GM19238 (cell line): Measurements from ENCODE around the gene PXDN.
"Not testable (repeated sequence)": the region's sequence is repeated elsewhere in the genome, so short reads cannot be mapped to it uniquely, and the experiment has no call there.

Source experiments
- DNase-seq: peaks from one replicate; pipeline ENCODE4 v3.0.0; 2011; ENCODE audit warnings: low spot score; ENCODE audit not compliant: insufficient read length

Gene PXDN

GRCh38 chr2:1741851-1742250 is 2.5 kb downstream of the PXDN start:
- no peak for DNase-seq

DNA sequence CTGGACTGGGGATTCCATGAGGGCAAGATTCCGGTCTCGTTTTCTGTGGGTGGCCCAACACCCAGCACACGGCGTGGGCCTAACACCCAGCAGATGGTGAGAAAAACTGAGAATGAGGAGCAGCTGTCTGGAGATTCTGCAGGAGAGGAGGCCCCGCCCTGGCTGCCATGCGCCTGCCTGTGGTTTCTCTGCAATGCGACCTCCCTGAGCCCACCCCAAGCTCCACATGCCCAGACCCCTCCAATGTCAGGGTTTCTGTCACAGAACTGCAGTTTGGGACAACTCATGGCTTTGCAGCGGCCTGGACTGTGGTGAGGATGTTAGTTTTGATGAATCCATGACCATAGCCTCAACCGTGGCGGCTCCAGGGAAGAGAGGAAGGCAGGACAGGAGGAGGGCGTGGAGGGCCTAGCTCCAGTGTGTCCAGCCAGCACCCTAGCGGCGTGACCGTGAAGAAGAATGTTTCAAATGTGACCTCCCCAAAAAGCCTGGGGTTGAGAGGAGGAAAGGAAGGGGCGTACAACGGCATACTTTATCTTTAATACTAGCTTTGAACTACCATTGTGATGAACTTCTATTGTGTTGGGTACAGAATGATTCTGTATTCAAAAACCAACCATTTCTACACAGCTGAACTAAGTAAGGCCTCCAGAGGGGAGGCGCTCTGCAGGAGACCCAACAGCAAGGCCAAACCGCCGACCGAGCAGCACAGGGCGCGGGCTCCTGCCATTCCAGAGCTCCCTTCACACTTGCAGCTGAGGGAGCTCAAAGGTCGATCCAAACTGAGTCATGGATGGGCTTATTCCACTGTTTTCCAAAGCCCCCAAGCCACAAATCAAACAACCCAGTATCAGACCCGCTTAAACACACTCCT is 3.4 kb downstream of the PXDN start:
- no peak for DNase-seq

DNA sequence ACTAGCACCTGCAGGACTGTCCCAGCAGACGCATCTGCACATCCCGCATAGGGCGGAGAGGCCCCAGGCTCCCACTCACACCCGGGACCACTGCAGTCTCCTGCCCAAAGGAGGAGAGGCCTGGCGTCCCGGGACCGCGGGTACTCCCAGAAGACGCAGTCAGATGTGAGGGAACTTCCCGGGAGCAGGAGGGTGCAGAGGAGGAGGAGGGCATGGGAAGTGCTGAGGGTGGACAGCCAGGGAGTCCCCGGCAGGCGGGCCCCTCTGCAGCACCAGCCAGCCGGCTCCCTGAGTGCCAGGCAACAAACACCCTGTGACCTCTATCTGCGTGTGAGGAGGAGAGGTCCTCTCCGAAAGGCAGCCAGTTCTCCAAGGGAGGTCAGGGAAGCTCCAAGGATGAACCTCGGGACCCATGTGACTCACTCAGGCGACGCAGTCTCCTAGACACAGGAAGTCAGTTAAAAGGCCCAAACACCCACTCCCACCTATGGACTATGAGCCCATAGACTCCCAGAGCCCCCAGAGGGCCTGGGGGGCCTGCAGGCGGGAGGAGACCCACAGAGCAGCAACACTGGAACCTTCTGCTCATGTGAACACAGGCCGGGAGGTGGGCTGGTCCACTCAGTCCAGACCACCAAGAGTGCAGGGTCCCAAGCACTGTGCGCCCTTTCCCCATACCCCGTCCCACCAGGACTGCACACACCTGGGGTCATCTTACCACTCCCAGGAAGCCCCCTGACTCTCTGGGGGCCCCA is 4.2 kb downstream of the PXDN start:
- DNase-seq, result no peak

DNA sequence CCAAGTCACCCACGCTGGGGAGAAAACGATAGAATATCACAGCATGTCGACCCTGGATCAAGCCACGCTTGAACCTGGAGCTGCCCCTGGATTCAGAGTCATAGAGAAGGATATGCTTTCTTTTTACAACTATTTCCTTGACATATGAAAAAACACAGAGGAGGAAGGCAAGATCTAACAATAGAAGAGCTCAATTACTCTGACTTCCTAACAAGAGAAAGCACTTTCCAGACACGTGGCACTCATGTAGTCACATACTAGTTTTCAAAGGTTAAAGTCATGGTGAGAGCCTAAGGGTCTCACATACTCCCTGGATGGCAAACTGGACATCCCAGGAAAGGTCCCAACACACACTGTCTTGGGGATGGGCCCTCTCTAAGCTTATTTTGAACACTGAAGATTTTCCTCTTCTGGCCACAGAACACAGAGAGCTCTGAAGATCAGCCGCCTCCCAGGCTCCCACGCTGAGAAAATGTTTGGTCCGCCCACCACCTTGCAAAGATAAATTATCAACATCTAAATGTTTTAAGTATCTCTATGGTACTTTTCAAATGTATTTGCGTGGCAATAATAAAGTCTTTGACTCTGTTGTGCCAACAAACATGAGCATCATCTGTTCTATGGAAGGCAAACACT is 4.9 kb downstream of the PXDN start:
- no peak for DNase-seq

- DNase-seq, result no peak
Observed at GRCh38 chr2:1738646-1739302, 5.5 kb downstream of the PXDN start.

- no peak for DNase-seq
Observed at GRCh38 chr2:1738163-1738562, 6.2 kb downstream of the PXDN start.

DNA sequence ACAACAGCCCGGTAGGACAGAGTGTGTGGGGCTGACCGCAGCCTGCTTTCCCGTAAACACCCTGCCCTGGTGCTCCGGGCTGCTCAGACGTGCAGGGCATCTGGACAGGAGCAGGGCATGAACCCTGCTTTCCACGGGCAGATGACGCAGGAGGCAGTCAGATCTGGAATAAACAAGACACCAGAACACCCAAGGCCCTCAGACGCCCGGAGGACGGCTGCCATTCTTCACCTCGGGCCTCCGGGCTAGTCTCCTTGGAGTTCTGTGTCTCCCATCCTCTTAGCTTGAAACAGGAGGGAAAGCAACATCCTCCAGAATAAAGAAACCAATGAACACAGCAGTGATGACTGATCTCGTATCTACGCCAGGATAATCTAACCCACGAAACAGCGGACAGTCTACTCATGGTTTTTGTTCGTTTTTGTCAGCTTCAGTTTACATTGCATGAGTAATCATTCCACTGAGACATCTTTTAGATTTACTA is 7.3 kb downstream of the PXDN start:
- no peak for DNase-seq

DNA sequence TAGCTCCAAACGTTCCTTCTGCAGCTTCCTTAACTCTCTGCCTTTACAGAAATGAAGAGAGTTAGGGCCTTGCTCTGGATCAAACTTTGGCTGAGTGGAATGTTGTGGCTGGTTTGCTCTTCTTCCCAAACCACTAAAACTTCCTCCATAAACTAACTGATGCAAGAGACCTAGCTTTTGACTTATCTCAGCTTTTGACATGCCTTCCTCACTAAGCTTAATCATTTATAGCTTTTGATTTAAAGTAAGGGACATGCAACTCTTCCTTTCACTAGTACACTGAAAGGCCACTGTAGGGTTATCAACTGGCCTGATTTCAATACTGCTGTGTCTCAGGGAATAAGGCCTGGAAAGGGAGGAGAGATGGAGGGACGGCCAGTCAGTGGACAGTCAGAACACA is 8.3 kb downstream of the PXDN start:
- DNase-seq, result no peak

DNA sequence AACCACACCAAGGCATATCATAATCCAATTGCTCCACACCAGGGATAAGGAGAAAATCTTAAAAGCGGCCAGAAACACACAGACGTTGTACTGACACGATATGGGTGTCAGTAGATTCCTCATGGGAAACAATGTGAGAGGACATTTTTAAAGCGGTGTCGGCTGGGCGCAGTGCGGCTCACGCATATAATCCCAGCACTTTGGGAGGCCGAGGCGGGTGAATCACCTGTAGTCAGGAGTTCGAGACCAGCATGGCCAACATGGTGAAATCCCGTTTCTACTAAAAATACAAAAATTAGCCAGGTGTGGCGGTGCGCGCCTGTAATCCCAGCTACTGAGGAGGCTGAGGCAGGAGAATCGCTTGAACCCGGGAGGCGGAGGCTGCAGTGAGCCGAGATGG is 11.0 kb downstream of the PXDN start:
- not testable (repeated sequence) for DNase-seq

DNA sequence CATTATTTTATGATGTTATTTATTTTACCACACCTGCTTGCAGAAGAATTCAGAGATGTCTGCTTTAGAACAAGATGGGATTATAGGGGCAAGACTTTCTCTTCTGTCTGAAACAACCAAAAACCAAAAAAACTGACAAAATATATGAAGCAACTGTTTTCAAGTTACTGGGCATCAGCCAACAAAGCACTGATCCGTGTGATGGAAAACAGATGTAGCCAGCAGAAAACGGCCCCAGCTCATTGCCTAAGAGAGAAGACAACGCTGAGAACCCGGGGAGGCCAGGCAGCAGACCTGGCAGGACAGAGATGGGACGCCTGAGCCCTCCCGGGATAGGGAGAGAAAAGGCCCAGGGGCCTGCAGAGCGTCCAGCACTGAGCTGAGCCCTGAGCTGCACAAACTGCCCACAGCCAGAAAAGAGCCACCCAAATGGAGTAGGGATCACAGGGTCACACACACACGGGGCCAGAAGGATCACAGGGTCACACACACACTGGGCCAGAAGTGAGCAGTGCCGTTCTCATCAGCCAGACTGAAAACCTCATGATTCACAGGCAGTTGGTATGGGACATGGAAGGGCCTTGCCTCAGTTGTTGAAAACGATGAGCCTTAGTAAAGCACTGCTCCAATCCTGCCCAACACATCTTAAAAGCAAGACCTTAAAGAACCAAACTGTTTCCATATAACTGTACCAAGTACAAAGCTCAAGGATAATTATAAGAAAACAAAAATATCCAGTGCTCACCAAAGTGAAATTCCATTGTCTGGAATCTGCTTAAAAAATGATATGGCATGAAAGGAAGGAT is 12.1 kb downstream of the PXDN start:
- no peak for DNase-seq

- no peak for DNase-seq
Observed at GRCh38 chr2:1731447-1731962, 12.8 kb downstream of the PXDN start.

GRCh38 chr2:1730015-1730927 is 14.0 kb downstream of the PXDN start:
- DNase-seq, result no peak

DNA sequence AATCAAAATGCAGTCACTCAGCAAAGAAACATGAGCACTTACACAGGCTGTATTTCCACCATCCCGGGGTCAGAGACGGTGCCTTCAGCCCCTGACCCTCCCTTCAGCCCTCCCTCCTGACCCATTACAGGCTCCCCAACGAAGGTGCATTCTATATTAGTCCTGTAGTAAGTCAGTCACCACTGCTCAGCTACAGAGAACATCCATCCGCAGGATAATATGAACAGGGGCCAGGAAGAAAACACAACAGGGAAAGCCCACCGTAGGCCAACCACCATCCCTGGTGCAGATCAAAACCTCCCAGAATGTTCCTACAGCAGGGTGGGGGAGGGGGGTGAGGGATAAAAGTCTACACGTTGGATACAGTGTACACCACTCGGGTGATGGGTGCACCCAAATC is 15.1 kb downstream of the PXDN start:
- DNase-seq, result no peak

DNA sequence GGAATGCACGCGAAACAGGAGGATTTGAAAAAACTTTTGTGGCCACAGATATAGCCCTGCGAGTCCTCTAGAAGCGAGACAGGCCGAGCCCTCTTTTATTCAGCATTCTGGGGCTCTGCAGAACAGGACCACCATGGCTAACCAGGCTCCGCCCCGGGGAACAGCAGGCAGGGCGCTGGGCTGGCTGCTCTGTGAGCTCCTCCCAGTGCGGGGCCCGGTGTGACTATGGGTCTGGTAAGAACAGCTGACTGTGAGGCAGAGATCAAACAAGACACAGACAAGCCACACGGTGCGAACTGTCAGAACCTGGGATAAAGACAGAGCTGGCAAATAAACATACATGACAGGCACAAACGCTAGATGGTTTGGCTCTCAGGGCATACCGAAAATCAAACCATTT is 15.5 kb downstream of the PXDN start:
- no peak for DNase-seq

GRCh38 chr2:1727796-1728474 is 16.4 kb downstream of the PXDN start:
- DNase-seq, result no peak

- DNase-seq, result no peak
Observed at GRCh38 chr2:1727101-1727771, 17.1 kb downstream of the PXDN start.

- DNase-seq, result no peak
Observed at GRCh38 chr2:1726558-1726957, 17.8 kb downstream of the PXDN start.

DNA sequence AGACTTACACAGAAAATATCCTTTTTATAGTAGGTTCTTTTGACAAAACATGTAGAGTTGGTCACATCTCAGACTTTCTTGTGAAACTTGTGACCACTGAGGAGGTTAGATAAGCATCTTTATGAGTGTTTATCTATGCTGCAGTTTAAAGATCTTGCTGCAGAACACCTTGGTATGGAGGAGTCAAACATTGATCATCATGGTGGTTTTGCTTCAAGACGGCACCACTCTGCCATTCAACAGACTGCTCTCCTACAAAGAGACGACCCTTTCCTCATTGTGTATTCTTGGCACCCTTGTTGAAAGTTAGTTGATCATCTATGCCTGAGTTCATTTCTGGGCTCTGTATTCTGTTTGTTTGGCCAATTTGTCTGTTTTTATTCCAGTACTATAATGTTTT is 20.0 kb downstream of the PXDN start:
- DNase-seq, result not testable (repeated sequence)
